Activated CD4-positive, alpha-beta T cell treated with anti-CD3 and anti-CD28 coated beads, Interleukin-2, amount 50 U/mL, for 1 hour (primary cell): ENCODE measurements around the gene FYN.
"Not testable (repeated sequence)": the region's sequence is repeated elsewhere in the genome, so short reads cannot be mapped to it uniquely, and the experiment has no call there.

Source experiments
- DNase-seq: peaks from one replicate; pipeline ENCODE4 v3.0.0-alpha.2; 2020

FYN gene

GRCh38 chr6:111873178-111874024 is at the start of gene FYN:
FYN (minus strand) TSS chr6:111873452; CDS start chr6:111720051, 153,401 bp downstream.
- peak; percentile 99 for DNase-seq

GRCh38 chr6:111922454-111923297 is 49.4 kb upstream of the FYN start:
- no peak for DNase-seq

- no peak for DNase-seq
These were observed 47.9 kb upstream of the FYN start for GRCh38 chr6:111921103-111921502.

GRCh38 chr6:111920578-111920977 is 47.3 kb upstream of the FYN start:
- DNase-seq: no peak

- no peak for DNase-seq
These were observed 45.6 kb upstream of the FYN start for GRCh38 chr6:111918825-111919224.

GRCh38 chr6:111916747-111917146 is 43.5 kb upstream of the FYN start:
- no peak for DNase-seq

- DNase-seq: no peak
These were observed 41.4 kb upstream of the FYN start for GRCh38 chr6:111914617-111915016.

GRCh38 chr6:111912904-111913303 is 39.7 kb upstream of the FYN start:
- no peak for DNase-seq

GRCh38 chr6:111911428-111911827 is 38.2 kb upstream of the FYN start:
- DNase-seq: no peak

- DNase-seq: no peak
These were observed 36.0 kb upstream of the FYN start for GRCh38 chr6:111909238-111909637.

- DNase-seq: not testable (repeated sequence)
These were observed 35.1 kb upstream of the FYN start for GRCh38 chr6:111908365-111908764.

- no peak for DNase-seq
These were observed 27.5 kb upstream of the FYN start for GRCh38 chr6:111900735-111901134.

GRCh38 chr6:111899531-111899930 is 26.3 kb upstream of the FYN start:
- no peak for DNase-seq

GRCh38 chr6:111898452-111898851 is 25.2 kb upstream of the FYN start:
- no peak for DNase-seq

- DNase-seq: no peak
These were observed 21.7 kb upstream of the FYN start for GRCh38 chr6:111894951-111895350.

GRCh38 chr6:111894272-111894671 is 21.0 kb upstream of the FYN start:
- DNase-seq: no peak

- no peak for DNase-seq
These were observed 19.2 kb upstream of the FYN start for GRCh38 chr6:111892431-111892830.

- no peak for DNase-seq
These were observed 17.7 kb upstream of the FYN start for GRCh38 chr6:111890988-111891387.

- no peak for DNase-seq
These were observed 15.9 kb upstream of the FYN start for GRCh38 chr6:111888928-111889695.

GRCh38 chr6:111886793-111887192 is 13.5 kb upstream of the FYN start:
- not testable (repeated sequence) for DNase-seq

GRCh38 chr6:111885373-111886027 is 12.2 kb upstream of the FYN start:
- DNase-seq: no peak

GRCh38 chr6:111884068-111884467 is 10.8 kb upstream of the FYN start:
- DNase-seq: no peak
